Measurements from ENCODE around the gene IARS1. TPM values are rescaled to one million over a fixed set of nuclear protein-coding genes. Genes with fewer than 3 reads are reported as not detected.

Gene IARS1
- total and polyA plus RNA-seq, 2 of the 8 experiments (the other 6 are each of a cell fraction or from before 2014, with no cell fraction given): 74.9 to 243 TPM

DNA sequence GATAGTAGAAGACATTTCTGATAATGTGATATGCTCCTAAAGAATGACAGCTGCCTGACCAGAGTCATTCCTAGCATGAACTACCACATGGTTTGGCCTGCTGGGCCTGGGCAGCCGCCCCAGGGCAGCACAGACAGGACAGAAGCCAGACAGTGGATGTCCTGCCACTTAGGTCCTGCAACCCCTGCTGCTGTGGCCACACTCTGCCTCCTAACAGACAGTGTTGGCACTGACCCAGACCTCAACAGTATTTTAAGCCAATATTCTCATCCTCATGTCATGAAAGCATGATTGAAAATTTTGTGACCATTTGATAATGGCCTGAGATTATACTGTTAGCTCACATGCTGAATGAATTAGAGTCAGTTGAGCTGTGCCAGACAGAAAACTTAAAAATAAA is 48.1 kb upstream of the IARS1 start:
- Histone ChIP-seq H3K18ac (ENCODE audit: extremely low read depth, low read length) (no peak overlapping the region), H2AK5ac (ENCODE audit: low read depth, low read length) (no peak overlapping the region), H3K4me2 (ENCODE audit: insufficient read depth in 1 of 2, low read depth in 2 of 2, low read length in 2 of 2) (no peak overlapping the region), H3K79me2 (ENCODE audit: control insufficient read depth in 1 of 2, insufficient read depth in 2 of 2, low read length in 2 of 2) (no peaks in the 10 kb centered on the region), H2BK12ac (ENCODE audit: low read depth, low read length) (no peak overlapping the region), H2BK20ac (ENCODE audit: low read length) (no peak overlapping the region), H3K27me3 (replicated peaks in 1 of 4; ENCODE audit: control insufficient read depth in 3 of 4, extremely low read depth in 1 of 4, insufficient read depth in 3 of 4, low read length in 3 of 4) (no peaks in the 10 kb centered on the region), H2BK120ac (replicated peaks; ENCODE audit: low read depth, low read length) (no peak overlapping the region), H3K4ac (replicated peaks; ENCODE audit: insufficient read length, low read depth, low read length) (no peak overlapping the region), H3K27ac (ENCODE audit: low read depth, low read length) (no peak overlapping the region), H4K20me1 (replicated peaks in 1 of 2; ENCODE audit: control insufficient read depth in 1 of 2, insufficient read depth in 2 of 2, low read length in 2 of 2) (peaks cover 0 to 2% of the 10 kb centered on the region in 2 experiments), H3K14ac (ENCODE audit: insufficient read length) (no peak overlapping the region), H3K36me3 (ENCODE audit: control insufficient read depth in 2 of 4, insufficient read depth in 4 of 4, low read length in 3 of 4) (peaks cover 0 to 29% (median 8%) of the 10 kb centered on the region in 4 experiments; a peak in 5 of 8 replicates), H3K9ac (replicated peaks in 1 of 4; ENCODE audit: extremely low read depth in 1 of 4, low read depth in 3 of 4, low read length in 3 of 4) (no peak overlapping the region), H3K23ac (ENCODE audit: insufficient read length) (no peak overlapping the region), H2AFZ (ENCODE audit: low read length) (no peak overlapping the region), H4K5ac (ENCODE audit: insufficient read length, low read depth, low read length) (no peak overlapping the region), H3K9me3 (ENCODE audit: insufficient read depth in 2 of 2, low read depth in 1 of 2, low read length in 1 of 2) (peaks cover 6 to 7% of the 10 kb centered on the region in 2 experiments; a peak in 2 of 4 replicates), H3K4me3 (ENCODE audit: extremely low read depth in 1 of 4, insufficient read depth in 2 of 4, low read depth in 3 of 4, low read length in 4 of 4) (no peak overlapping the region), H4K91ac (replicated peaks; ENCODE audit: insufficient read length, low read length) (no peak overlapping the region), H3K79me1 (ENCODE audit: low read depth, low read length) (no peaks in the 10 kb centered on the region), H3K56ac (replicated peaks; ENCODE audit: insufficient read length, low read depth, low read length) (no peak overlapping the region), H3K23me2 (ENCODE audit: low read depth, low read length) (no peaks in the 10 kb centered on the region), H2BK15ac (ENCODE audit: low read length) (no peak overlapping the region), H2BK5ac (ENCODE audit: low read depth, low read length) (no peak overlapping the region), H3K4me1 (replicated peaks in 1 of 4; ENCODE audit: control insufficient read depth in 3 of 4, insufficient read depth in 4 of 4, low read length in 3 of 4) (no peaks in the 10 kb centered on the region), H4K8ac (ENCODE audit: extremely low read depth, insufficient read depth, low read length) (no peak overlapping the region)
- ChIA-PET POLR2A (ENCODE audit: partially characterized antibody) (no interaction called here), CTCF (ENCODE audit: partially characterized antibody) (interaction anchor here (1.1 kb wide), 1 partner anchor 13 kb away, joined by 3 read pairs; no protein-coding TSS in a partner anchor)
- DNase-seq (ENCODE audit: low read depth in 1 of 2, low spot score in 2 of 2) (no peak), FAIRE-seq (no peak)
- 92% methylated on average over 1 of the region's 1 CpG; no CpG with 5 or more reads in 1 of the 2 experiments for WGBS, 2 experiments (ENCODE audit: extremely low coverage in 1 of 2, insufficient coverage in 1 of 2, insufficient read length in 1 of 2, insufficient replicate concordance in 2 of 2, low coverage in 1 of 2, low lambda C conversion rate in 2 of 2, missing lambda C conversion rate in 1 of 2)
- TF ChIP-seq RXRA (IDR thresholded peaks at IDR 0.05; ENCODE audit: insufficient read depth, low read depth, low read length): no peak
- no peak for TF ChIP-seq KDM5A (IDR thresholded peaks at IDR 0.05; ENCODE audit: low read length)
- TF ChIP-seq HDAC2 (IDR thresholded peaks at IDR 0.05; ENCODE audit: borderline replicate concordance in 1 of 2, low read depth in 2 of 2, low read length in 2 of 2): no peak
- no peak for TF ChIP-seq SAP30 (IDR thresholded peaks at IDR 0.05; ENCODE audit: insufficient read depth, insufficient replicate concordance, low read length)
- no peak for TF ChIP-seq BACH1 (IDR thresholded peaks at IDR 0.05; ENCODE audit: low read length)
- no peak for TF ChIP-seq EZH2 (IDR thresholded peaks at IDR 0.05; ENCODE audit: low read depth, low read length, severe bottlenecking)
- no peak for TF ChIP-seq KDM1A (IDR thresholded peaks at IDR 0.05; ENCODE audit: borderline replicate concordance, low read length)
- TF ChIP-seq, protein P1, sequence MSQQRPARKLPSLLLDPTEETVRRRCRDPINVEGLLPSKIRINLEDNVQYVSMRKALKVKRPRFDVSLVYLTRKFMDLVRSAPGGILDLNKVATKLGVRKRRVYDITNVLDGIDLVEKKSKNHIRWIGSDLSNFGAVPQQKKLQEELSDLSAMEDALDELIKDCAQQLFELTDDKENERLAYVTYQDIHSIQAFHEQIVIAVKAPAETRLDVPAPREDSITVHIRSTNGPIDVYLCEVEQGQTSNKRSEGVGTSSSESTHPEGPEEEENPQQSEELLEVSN (IDR thresholded peaks at IDR 0.05): no peak
- TF ChIP-seq CEBPB (IDR thresholded peaks at IDR 0.05; ENCODE audit: low read depth, low read length): no peak
- TF ChIP-seq ZNF274 (IDR thresholded peaks at IDR 0.05; ENCODE audit: borderline replicate concordance, extremely low read depth, low read length): no peak
- TF ChIP-seq ASH2L (IDR thresholded peaks at IDR 0.05; ENCODE audit: low read length): no peak
- TF ChIP-seq RNF2 (IDR thresholded peaks at IDR 0.05; ENCODE audit: borderline replicate concordance, low read depth, low read length, missing control alignments, poor library complexity, severe bottlenecking): no peak
- no peak for TF ChIP-seq TCF12 (IDR thresholded peaks at IDR 0.05; ENCODE audit: low read depth, low read length)
